ENCODE measurements around the gene LIN37. TPM values are rescaled to one million over a fixed set of nuclear protein-coding genes. Genes with fewer than 3 reads are reported as not detected.

The LIN37 gene
- total and polyA plus RNA-seq, 5 donors from 2014 or later = 9.9 to 16.5 (median 11.7) TPM

- peak overlapping the region; percentile 88 for H3K4me3 ChIP-seq (ENCODE audit: low read depth, low read length)
- H3K27ac ChIP-seq (ENCODE audit: insufficient read depth, low read length, poor library complexity, severe bottlenecking) = peak overlapping the region; percentile 100
- peak overlapping the region; percentile 90 to 98 (median 94) for H3K4me3 Mint-ChIP-seq
- no peaks in the 10 kb centered on the region for H3K9me3 Mint-ChIP-seq
- DNase-seq (peak; percentile 91 to 97 (median 96)), ATAC-seq (ENCODE audit: low read depth in 2 of 2) (peak; percentile 52 to 54)
- H3K27me3 ChIP-seq (ENCODE audit: control insufficient read depth, insufficient read depth, low read length) = no peaks in the 10 kb centered on the region
- H3K27me3 Mint-ChIP-seq = peaks cover 12% of the 10 kb centered on the region
- no peaks in the 10 kb centered on the region for H3K36me3 ChIP-seq (ENCODE audit: control insufficient read depth, insufficient read depth, low read length)
- H3K9me3 ChIP-seq (ENCODE audit: control insufficient read depth in 2 of 2, low read length in 2 of 2) = no peaks in the 10 kb centered on the region
- H3K4me1 Mint-ChIP-seq = peaks cover 5 to 69% (median 37%) of the 10 kb centered on the region in 4 donors
- peaks cover 9% of the 10 kb centered on the region for H3K36me3 Mint-ChIP-seq
- peak overlapping the region; percentile 99 to 100 (median 100) for H3K27ac Mint-ChIP-seq
- H3K4me1 ChIP-seq (ENCODE audit: control insufficient read depth, insufficient read depth, low read length, poor library complexity, severe bottlenecking) = peaks cover 73% of the 10 kb centered on the region
Measured at GRCh38 chr19:35744430-35745327, 3.7 kb upstream of the LIN37 start.

- peak; percentile 59 for ATAC-seq (ENCODE audit: low read depth in 2 of 2)
- peak; percentile 97 to 100 (median 98) for DNase-seq
- peak within 1 kb of the TSS; percentile 99 to 100 (median 100) for H3K27ac Mint-ChIP-seq
- H3K27me3 Mint-ChIP-seq = peaks cover 12% of the 10 kb centered on the region
- H3K36me3 ChIP-seq (ENCODE audit: control insufficient read depth, insufficient read depth, low read length) = no peaks in the 10 kb centered on the region
- H3K9me3 Mint-ChIP-seq = no peaks in the 10 kb centered on the region
- no peaks in the 10 kb centered on the region for H3K27me3 ChIP-seq (ENCODE audit: control insufficient read depth, insufficient read depth, low read length)
- H3K36me3 Mint-ChIP-seq = peaks cover 9% of the 10 kb centered on the region
- H3K4me1 ChIP-seq (ENCODE audit: control insufficient read depth, insufficient read depth, low read length, poor library complexity, severe bottlenecking) = peaks cover 66% of the 10 kb centered on the region
- H3K4me3 ChIP-seq (ENCODE audit: low read depth, low read length) = peak within 1 kb of the TSS; percentile 88
- H3K9me3 ChIP-seq (ENCODE audit: control insufficient read depth in 2 of 2, low read length in 2 of 2) = no peaks in the 10 kb centered on the region
- H3K4me3 Mint-ChIP-seq = peak within 1 kb of the TSS; percentile 90 to 98 (median 94)
- peak within 1 kb of the TSS; percentile 100 for H3K27ac ChIP-seq (ENCODE audit: insufficient read depth, low read length, poor library complexity, severe bottlenecking)
- H3K4me1 Mint-ChIP-seq = peaks cover 5 to 69% (median 35%) of the 10 kb centered on the region in 4 donors
Measured at GRCh38 chr19:35745328-35746086, 2.9 kb upstream of the LIN37 start, which contains the start of the genes PSENEN and U2AF1L4. TSS of gene PSENEN (plus strand) at chr19:35745651. CDS start at chr19:35745931, 280 bp downstream. TSS of gene U2AF1L4 (minus strand) at chr19:35745418. CDS start at chr19:35745391, 27 bp downstream.

GRCh38 chr19:35746087-35746462 is 2.3 kb upstream of the LIN37 start:
- peaks cover 12% of the 10 kb centered on the region for H3K27me3 Mint-ChIP-seq
- peaks cover 5 to 64% (median 32%) of the 10 kb centered on the region in 4 donors for H3K4me1 Mint-ChIP-seq
- no peaks in the 10 kb centered on the region for H3K36me3 ChIP-seq (ENCODE audit: control insufficient read depth, insufficient read depth, low read length)
- H3K9me3 ChIP-seq (ENCODE audit: control insufficient read depth in 2 of 2, low read length in 2 of 2) = no peaks in the 10 kb centered on the region
- H3K36me3 Mint-ChIP-seq = peaks cover 9% of the 10 kb centered on the region
- peaks cover 61% of the 10 kb centered on the region for H3K4me1 ChIP-seq (ENCODE audit: control insufficient read depth, insufficient read depth, low read length, poor library complexity, severe bottlenecking)
- H3K27me3 ChIP-seq (ENCODE audit: control insufficient read depth, insufficient read depth, low read length) = no peaks in the 10 kb centered on the region
- no peaks in the 10 kb centered on the region for H3K9me3 Mint-ChIP-seq
- H3K27ac Mint-ChIP-seq = peak overlapping the region in 2 of 3 donors; percentile 100
- H3K4me3 Mint-ChIP-seq = peak overlapping the region; percentile 90 to 98 (median 94)
- ATAC-seq (ENCODE audit: low read depth in 2 of 2) (no peak), DNase-seq (no peak)
- H3K27ac ChIP-seq (ENCODE audit: insufficient read depth, low read length, poor library complexity, severe bottlenecking) = peak overlapping the region; percentile 100
- peak overlapping the region; percentile 88 for H3K4me3 ChIP-seq (ENCODE audit: low read depth, low read length)

- ATAC-seq (ENCODE audit: low read depth in 2 of 2) (no peak), DNase-seq (no peak)
- H3K9me3 ChIP-seq (ENCODE audit: control insufficient read depth in 2 of 2, low read length in 2 of 2) = no peaks in the 10 kb centered on the region
- Mint-ChIP-seq H3K9me3 (no peaks in the 10 kb centered on the region), H3K4me1 (peaks cover 5 to 64% (median 32%) of the 10 kb centered on the region in 4 donors), H3K27ac (peak overlapping the region in 1 of 3 donors; percentile 100), H3K4me3 (peak overlapping the region; percentile 90 to 98 (median 94)), H3K27me3 (peaks cover 12% of the 10 kb centered on the region), H3K36me3 (peaks cover 9% of the 10 kb centered on the region)
- no peak overlapping the region for H3K4me3 ChIP-seq (ENCODE audit: low read depth, low read length)
- H3K27me3 ChIP-seq (ENCODE audit: control insufficient read depth, insufficient read depth, low read length) = no peaks in the 10 kb centered on the region
- no peaks in the 10 kb centered on the region for H3K36me3 ChIP-seq (ENCODE audit: control insufficient read depth, insufficient read depth, low read length)
- no peak overlapping the region for H3K27ac ChIP-seq (ENCODE audit: insufficient read depth, low read length, poor library complexity, severe bottlenecking)
- peaks cover 58% of the 10 kb centered on the region for H3K4me1 ChIP-seq (ENCODE audit: control insufficient read depth, insufficient read depth, low read length, poor library complexity, severe bottlenecking)
Measured at GRCh38 chr19:35746531-35746930, 1.8 kb upstream of the LIN37 start.

GRCh38 chr19:35750167-35750566 is 1.8 kb downstream of the LIN37 start:
- Mint-ChIP-seq H3K27me3 (peaks cover 5% of the 10 kb centered on the region), H3K27ac (no peak overlapping the region), H3K36me3 (peaks cover 3% of the 10 kb centered on the region), H3K4me1 (peaks cover 5 to 45% (median 18%) of the 10 kb centered on the region in 4 donors), H3K9me3 (no peaks in the 10 kb centered on the region), H3K4me3 (peak overlapping the region; percentile 26 to 81 (median 58))
- Histone ChIP-seq H3K4me3 (ENCODE audit: low read depth, low read length) (no peak overlapping the region), H3K27ac (ENCODE audit: insufficient read depth, low read length, poor library complexity, severe bottlenecking) (no peak overlapping the region), H3K9me3 (ENCODE audit: control insufficient read depth in 2 of 2, low read length in 2 of 2) (no peaks in the 10 kb centered on the region), H3K36me3 (ENCODE audit: control insufficient read depth, insufficient read depth, low read length) (peaks cover 14% of the 10 kb centered on the region), H3K4me1 (ENCODE audit: control insufficient read depth, insufficient read depth, low read length, poor library complexity, severe bottlenecking) (peaks cover 28% of the 10 kb centered on the region), H3K27me3 (ENCODE audit: control insufficient read depth, insufficient read depth, low read length) (no peaks in the 10 kb centered on the region)
- no peak for DNase-seq
- ATAC-seq (ENCODE audit: low read depth in 2 of 2) = no peak

GRCh38 chr19:35751839-35752745 is 3.7 kb downstream of the LIN37 start:
- no peak overlapping the region for H3K4me3 ChIP-seq (ENCODE audit: low read depth, low read length)
- H3K27ac ChIP-seq (ENCODE audit: insufficient read depth, low read length, poor library complexity, severe bottlenecking) = no peak overlapping the region
- no peak for ATAC-seq (ENCODE audit: low read depth in 2 of 2)
- Mint-ChIP-seq H3K4me3 (peak overlapping the region in 1 of 4 donors; percentile 44), H3K9me3 (no peaks in the 10 kb centered on the region), H3K36me3 (peaks cover 3% of the 10 kb centered on the region), H3K4me1 (peaks cover 5 to 44% (median 8%) of the 10 kb centered on the region in 4 donors), H3K27ac (no peak overlapping the region), H3K27me3 (no peaks in the 10 kb centered on the region)
- peaks cover 36% of the 10 kb centered on the region for H3K4me1 ChIP-seq (ENCODE audit: control insufficient read depth, insufficient read depth, low read length, poor library complexity, severe bottlenecking)
- DNase-seq = no peak
- H3K27me3 ChIP-seq (ENCODE audit: control insufficient read depth, insufficient read depth, low read length) = no peaks in the 10 kb centered on the region
- peaks cover 14% of the 10 kb centered on the region for H3K36me3 ChIP-seq (ENCODE audit: control insufficient read depth, insufficient read depth, low read length)
- no peaks in the 10 kb centered on the region for H3K9me3 ChIP-seq (ENCODE audit: control insufficient read depth in 2 of 2, low read length in 2 of 2)

Measured in CD4-positive, CD25-positive, alpha-beta regulatory T cell (primary cell).